ENCODE data around the gene IGSF3.

Gene IGSF3

DNA sequence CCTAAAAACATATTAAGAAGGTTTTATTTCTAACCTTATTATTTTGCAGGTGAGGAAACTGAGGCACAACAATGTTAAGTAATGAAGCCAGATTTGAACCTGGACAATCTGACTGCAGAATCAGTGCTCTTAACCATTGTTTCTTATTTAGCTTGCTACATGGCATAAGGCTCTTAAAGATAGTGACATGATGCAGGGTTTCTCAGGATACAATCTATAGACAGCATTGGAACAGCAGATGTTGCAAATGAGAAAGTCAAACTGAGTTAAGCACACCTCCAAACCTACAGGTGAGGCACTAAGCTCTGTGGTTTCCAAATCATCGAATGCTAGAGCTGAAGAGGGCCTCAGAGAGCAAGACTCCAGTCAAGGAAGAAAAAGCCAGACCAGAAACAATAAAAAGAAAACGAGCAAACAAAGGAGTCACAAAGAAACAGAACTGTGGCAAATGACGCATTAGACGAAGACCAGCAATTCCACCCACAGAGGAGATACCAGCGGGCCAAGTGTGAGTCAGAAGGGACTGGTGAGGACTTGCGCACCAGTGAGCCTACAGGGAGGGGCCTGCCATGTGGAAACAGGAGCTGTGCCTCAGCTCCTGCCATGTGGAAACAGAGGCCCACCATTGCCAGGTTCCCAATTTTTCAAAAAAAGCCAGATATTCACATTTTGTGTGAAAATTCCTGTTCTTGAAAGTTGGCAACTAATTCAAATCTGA, 111.1 kb downstream of the IGSF3 start:
- DNase-seq (ENCODE audit: low read depth) = peak; percentile 64

DNA sequence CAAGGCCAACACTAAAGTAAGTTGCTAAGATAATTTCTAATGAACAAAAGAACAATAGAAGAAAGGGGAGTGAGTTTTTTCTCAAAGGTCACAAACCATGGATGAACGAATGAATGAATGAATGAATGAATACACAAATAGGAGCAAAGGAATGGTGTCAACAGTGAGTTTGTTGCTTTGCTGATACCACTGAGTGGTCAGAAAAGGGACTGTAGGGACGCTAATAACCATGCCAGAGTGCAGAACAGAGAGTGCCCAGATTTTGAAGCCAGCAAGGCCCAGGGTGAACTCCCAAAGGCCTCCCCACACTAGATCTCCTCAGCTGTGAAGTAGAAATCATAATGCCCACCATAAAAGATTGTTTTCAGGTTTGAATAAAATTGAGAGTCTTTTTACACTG, 112.6 kb downstream of the IGSF3 start:
- DNase-seq (ENCODE audit: low read depth) = no peak

DNA sequence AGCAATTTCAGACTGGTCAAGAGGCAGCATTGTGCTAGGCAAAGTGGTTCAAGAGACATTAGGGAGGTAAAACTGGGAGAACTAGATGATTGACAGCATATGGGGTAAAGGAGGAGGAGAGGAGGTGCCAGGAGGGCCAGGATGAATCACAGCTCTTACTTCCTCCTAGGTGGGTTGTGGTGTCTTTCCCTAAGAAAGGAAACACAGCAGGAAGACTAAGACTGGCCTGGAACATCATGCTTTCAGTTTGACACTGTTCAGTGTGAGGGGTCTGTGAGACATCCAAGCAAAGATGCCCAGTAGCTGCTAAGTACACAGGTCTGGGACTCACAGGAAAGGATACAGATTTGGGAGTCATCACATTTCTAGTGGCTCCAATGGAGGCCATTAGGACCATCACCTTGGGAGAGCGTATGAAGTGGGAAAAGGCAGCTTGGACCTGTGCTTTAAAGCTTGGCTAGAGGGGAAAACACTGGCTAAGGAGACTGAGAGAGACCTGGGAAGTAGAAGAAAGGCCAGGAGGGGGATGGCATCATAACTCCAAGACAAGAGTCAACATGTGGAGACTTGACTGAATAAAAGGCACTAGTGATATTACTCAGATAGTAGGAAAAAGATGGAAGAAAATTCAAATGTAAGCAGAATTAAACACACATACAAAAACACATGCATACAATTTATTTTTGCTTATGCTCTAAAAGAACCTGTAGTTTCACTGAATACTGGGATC, 114.0 kb downstream of the IGSF3 start:
- no peak for DNase-seq (ENCODE audit: low read depth)

DNA sequence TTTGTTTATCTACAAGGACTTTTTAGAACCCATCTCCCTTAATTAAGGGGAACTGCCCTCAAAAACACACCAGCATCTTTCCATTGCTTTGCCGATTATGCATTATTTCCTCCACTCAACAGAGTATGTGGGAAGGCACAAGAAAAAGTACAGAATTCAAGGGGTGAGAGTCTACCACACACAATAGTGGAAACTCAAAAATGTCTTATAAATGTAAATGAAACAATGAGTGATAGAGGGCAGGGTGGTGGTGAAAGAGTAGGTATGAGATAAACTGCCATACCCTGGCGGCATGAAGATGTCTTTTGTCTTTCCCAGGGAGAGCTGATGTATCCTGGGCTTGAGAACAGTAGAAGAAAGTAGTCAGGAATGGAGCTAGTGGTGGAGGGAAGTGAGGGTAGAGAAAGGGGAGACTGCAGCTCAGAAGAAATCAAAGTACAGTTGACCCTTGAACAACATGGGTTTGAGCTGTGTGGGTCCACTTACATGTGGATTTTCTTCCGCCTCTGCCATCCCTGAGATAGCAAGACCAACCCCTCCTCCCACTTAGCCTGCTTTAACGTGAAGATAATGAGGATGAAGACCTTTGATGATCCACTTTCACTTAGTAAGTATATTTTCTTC, 121.1 kb downstream of the IGSF3 start:
- no peak for DNase-seq (ENCODE audit: low read depth)

DNA sequence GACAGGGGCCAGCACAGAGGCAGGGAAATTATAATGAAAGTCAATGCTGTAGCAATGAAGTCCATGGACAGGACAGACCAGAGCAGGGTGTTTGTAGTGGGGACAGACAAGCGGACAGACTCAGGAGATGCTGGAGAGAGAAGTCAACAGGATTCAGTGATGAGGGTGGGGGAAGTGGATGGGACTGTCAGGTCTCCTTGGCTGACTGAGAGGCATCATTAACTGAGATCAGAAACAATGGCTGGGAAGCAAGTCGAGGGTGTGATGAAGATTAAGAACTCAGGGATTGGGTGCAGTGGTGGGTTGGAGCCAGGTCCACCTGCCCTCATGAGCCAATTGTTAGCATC, 122.2 kb downstream of the IGSF3 start:
- no peak for DNase-seq (ENCODE audit: low read depth)

DNA sequence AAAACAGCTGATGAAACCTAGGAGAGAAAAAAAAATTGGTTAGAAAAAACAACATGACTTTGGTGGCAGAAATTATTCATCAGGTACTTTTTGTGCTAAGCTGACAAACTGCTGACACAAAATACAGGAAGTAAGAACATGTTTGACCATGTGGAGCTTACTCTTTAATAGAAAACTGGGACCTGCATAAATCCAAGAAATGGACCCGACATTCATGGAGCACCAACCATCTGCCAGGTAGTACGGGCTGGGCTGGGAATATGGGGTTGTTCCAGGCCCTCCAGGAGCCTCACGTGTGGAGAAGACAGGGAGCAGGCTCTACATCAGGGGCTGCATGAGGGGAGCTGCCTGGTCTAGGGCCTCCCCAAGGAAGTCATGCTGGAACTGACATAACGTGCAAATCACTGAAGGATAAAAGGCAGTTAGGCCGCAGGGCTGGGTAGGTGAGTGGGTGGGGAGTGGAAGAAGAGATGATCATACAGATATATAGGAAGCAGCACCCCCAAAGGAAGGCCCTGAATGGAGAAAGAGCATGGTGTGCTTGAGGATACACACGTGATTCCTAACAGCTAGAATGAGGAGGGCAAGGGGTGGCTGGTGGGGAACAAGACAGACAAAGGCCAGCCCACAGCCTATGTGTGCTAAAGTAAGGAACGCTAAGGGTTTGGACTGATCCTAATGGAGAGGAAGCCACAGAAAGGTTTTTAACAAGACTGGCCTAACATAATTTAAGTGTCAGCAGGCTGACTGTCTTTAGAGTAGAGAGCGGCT, 122.8 kb downstream of the IGSF3 start:
- no peak for DNase-seq (ENCODE audit: low read depth)

DNA sequence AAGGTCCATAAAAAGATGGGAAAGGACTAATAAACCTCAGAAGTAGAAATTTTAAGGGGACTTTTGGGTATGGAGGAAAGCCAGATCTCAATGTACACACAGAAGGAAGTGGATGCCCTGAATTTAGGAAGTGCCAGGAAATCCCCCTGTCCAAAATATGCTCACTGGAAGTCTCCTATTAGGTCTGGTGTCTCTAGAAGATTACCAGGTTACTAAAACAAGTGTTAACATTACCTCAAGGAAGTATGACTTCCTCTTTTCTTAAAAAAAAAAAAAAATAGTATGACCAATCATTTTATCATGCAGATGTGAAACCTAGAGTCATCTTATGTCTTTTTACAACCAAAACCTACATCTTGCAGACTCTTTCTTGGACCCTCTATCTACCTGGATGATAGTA, 127.4 kb downstream of the IGSF3 start:
- DNase-seq (ENCODE audit: low read depth) = no peak

DNA sequence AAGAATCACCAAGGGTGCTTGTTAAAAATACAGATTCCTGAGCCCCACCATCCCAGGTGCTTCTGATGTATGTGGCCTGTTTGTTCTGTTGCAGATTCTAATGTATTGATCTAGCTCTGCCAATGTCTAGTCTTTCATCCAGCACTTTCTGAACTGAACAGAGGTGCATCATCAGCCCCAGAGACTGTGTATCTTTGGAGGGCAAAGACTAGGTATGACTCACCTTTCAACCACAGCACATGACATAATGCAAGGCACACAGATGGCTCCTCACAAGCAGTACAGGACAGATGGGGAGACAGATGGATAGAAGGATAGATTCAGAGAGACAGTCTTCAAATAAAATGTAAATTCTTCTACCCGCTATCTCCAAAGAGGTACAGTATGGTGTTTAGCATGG, 129.0 kb downstream of the IGSF3 start:
- peak; percentile 33 for DNase-seq (ENCODE audit: low read depth)

DNA sequence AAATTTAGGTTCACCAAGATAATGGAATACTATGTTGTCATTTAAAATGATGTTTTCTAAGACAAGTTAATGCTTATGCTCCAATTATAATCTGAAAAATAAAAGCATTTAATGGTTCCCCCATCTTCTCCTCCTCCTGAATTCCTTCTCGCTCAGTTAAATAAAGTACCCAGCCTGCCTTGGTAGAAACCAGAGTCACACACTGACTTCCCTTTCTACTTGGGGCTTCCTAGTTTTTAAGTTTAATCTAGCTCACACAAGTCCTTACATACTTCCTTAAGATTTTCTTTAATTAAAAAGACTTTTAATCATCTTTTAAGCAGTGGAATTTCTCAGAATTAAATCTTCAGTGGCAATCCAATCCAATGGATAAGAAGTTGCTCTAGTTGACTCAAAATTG, 129.6 kb downstream of the IGSF3 start:
- no peak for DNase-seq (ENCODE audit: low read depth)

DNA sequence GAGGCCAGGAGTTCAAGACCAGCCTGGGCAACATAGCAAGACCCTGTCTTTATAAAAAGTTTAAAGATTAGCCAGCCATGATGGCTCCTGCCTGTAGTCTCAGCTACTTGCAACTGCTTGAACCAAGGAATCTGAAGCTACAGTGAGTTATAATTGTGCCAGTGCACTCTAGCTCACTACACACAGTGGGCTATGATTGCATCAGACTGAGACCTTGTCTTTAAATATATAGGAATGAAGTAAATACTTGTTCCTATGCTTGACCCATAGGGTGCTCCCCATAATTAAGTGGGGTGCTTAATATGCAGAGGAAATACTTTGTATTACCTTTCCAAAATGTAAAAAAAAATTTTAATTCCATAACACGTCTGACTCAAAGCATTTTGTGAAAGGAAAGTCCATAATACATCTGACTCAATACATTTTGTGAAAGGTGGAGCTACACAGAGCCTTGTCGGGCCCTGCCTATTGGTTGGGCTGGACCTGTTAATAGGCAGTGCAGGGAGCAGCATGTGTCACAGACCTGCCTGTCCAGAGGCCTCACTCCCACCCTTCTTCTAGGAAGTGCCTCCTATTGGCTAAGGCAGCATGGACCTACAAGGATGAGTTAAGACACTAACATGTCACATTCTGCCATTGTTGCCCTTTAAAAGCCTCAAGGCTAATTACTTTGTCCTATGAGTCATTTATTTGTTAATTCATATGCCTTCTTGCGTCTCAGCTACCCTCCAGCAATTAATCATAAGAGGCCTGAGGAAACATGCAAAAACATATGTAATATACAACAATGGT, 130.3 kb downstream of the IGSF3 start:
- DNase-seq (ENCODE audit: low read depth) = no peak

DNA sequence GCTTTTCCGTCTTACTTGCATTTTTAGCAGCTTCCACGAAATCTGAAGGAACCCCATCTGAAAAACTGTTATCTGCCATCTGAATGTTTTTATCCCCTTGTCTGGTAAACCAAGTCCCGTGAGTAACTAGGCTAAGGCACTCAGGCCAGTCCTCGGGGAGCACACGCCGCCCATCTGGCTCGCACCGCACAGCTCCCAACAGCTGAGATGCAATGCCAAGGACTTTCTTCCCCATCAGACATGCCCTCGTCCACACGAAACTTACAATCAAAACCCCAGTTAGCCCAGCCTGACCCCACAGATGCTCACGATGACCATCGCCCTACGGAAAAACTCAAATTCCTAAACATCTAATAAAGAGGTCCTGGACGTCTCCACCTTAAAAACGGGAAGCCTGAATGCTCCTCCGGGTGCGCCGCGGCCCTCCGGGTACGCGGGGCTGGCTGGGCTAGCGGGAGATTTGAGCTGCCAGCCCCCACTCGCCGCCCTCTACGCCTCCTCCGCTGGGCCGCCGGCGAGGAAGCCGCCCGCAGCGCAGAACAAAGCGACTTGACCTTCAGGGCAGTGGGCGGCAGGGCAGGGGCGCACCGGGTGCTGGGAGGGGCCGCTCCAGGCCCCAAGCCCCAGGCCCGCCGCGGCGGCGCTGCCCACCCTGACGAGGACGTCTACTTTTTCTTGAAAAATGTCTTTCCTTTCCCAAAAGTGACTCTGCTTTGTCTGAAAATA, 133.4 kb downstream of the IGSF3 start:
- DNase-seq (ENCODE audit: low read depth) = no peak

DNA sequence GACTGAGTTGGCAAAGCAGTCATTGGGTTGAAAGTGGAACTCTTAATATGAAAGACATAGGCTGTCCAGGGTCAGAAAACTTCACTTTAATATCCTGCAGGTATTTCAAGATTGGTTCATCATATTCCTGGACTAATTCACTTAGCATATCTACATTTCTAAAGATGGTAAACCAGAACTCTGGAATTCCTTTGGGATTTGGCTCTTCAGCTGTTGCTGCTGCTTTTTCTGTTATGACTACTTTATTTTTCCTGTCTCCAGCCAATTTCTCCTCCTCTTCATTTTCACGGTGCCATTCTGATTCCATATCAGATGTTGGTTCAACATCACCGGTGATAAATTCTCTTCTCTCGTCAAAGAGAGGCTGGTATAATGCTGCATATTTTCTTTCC, 134.1 kb downstream of the IGSF3 start:
- no peak for DNase-seq (ENCODE audit: low read depth)

DNA sequence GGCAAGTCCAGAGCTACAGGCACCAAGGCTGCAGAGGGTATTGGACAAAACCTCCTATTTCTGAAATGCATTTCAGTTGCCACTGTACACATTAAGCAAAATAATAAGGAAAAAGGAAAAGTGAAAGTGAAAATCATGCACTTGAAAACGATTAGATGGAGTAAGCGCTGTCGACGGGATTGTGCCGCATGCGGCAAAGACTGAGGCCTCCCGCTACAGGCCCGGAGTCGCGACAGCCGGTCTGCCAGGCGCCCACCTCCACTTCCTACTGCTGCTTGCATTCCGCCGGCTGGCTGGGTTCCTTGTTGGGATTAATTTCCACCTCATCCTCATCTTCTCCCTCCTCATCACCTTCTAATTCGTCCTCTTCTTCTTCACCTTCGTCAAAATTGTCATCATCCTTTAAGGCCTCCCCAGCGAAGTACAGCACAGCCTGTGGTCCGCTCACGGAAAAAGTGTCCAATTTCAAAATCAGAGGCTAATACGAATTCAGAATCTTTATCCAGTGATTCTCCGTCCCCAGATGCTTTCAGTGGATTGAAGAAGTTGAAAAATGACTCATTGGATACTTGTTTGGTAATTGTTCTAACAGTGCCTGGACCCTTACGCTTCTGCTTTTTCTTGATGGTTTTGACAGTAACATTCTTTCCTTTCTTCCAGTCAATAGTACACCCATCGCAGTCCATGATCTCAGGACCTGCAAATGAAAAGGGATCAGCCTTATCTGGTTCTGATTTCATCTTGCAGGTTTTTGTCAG, 134.7 kb downstream of the IGSF3 start:
- no peak for DNase-seq (ENCODE audit: low read depth)

DNA sequence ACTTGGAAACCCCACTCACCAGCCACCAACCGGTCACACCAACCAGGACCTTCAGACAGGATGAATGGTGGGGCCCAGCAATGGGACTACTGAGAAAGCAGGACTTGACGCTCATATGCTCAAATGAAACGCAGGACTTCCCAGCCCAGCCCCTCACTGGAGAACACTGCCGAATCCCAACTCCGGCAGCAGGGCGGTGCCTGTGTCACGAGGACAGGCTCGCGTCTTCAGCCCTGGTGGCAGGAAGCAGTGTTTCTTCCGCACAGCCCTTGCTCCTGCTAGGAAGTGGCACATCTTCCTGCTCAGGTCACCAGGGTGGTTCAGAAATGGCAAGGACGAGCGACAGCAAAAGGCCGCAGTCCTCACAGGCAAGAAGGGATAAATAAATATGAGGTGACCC, 135.6 kb downstream of the IGSF3 start:
- DNase-seq (ENCODE audit: low read depth) = no peak

DNA sequence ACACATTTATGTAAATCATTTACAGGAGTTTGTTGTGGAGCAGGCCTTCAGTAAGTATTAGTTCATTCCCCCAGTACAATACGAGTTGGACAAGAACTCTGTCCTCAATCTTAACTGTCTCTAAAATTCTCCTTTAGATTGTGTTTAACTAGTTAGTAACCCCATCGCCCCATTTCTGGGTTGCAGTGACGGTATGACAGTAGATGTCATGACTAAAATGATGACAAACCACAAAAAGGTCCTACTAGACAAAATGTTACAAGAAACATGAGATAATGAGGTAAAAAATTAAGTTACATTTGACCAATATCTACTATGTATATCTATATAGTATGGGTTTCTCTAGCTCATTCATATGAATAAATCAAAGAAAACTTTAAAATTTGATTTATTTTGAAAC, 137.9 kb downstream of the IGSF3 start:
- DNase-seq (ENCODE audit: low read depth) = no peak

DNA sequence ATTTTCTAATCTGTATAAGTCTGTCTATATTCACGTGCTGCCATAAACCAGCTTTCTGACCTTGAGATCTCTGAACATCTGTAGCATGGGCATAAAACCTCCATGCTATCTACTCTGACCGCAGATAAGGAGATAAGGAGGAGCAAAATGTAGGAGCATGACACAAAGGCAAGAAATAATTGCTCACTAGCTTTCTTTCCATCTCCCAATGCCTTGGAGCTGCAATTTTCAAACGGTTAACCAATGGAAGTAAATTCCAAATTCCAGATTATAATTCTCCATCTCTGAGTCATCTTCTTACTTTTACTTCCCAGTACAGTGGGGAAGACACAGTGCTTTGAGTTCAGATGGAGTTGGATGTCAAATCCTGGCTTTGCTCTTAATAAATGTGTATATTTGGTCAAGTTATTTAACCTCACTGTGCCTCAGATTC, 138.3 kb downstream of the IGSF3 start:
- no peak for DNase-seq (ENCODE audit: low read depth)

DNA sequence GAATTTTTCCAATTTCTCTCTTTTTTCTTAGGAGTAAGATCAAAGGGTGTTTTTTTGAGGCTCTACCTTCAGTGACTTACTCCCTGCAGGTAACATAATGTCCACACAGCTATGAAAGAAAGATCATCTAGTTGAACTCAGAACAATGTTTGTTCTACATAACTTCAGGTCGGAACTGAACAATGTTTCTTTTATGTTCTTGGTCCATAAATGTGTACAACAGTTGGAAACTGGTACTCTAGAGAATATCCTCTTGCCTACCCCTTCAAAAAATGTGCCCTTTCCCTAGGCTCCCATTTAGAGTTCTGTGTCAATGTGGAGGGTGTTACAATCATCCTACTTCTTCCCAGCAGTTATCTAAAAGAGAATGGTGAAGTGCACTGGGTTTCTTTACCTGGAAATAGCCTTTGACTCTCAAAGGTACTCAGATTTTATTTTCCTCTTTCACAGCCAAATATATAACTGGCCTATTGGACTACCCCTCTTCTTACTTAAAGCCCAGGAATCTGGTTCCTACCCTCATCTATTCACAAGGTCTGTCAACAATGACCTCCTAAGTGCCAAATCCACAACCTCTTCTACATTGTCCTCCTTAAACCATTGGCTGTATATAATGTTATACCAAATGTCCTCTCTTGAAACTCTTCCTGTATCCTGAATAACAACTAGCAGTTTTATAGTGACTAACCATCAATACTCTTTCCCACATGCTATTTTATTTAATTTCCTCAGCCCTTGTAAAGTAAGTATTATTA, 139.0 kb downstream of the IGSF3 start:
- no peak for DNase-seq (ENCODE audit: low read depth)

DNA sequence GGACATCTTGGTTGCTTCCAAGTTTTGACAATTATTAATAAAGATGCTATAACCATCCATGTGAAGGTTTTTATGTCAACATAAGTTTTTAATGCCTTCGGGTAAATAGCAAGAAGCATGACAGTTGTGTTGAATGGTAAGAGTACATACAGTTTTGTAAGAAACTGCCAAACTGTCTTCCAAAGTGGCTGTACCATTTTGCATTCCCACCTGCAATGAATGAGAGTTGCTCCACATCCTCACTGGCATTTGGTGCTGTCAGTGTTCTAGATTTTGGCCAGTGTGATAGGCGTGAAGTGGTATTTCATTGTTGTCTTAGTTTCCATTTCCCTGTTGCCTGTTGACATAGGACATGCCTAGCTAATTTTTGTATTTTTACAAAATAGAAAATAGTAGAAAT, 142.1 kb downstream of the IGSF3 start:
- DNase-seq (ENCODE audit: low read depth) = no peak

Measured in activated T-cell treated with anti-CD3 and anti-CD28 coated beads for 24 hours (primary cell).